ENCODE data around the gene SDSL.

DNA sequence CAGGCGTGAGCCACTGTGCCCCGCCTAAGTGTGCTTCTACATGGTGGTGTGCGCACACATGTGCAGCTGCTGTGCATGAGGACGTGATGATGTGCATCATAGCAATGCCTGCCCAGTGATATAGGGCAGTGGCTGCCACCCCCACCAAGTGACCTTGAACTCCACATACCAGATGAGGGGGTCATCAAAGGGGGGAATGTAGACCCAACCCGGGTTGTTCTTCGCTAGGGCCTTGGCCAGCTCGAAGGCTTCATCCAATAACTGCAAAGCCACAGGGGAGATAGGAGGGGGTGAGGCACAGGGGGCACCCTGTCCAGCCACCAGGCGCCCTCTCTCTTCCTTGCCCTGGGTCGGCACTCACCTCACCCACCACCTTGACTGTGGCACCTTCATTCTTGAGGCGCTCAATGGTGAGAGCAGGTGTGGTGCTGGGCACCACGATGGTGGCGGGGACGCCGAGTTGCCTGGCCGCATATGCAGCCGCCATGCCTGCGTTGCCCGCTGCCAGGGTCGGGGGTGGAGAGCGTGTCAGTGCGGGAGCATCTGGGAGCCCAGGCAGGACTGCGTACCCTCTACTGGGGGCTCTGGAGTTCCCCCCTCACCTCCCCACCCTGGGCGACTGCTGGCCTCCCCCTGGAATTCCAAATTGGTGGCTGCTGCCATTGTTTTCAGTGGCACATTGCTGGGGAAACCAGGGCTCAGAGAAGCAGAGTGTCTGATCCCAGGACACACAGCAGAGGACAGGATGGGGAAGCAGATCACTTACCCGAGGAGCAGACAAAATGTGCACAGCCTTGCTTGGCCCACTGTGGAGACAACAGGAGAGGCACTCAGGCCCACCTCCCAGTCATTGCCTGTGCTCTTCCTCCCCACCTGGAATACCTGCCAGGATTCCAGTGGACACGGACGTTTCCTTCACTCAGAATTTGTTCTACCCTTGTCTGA, 23.6 kb upstream of the SDSL start:
- TF ChIP-seq CTCF (IDR thresholded peaks at IDR 0.05) (no peak), POLR2A (IDR thresholded peaks at IDR 0.05) (no peak)

All from Peyer's patch (tissue), 4 donors.